Mononuclear cell (primary cell): ENCODE results near the gene MPLKIP. TPM values are rescaled to one million over a fixed set of nuclear protein-coding genes. Genes with fewer than 3 reads are reported as not detected.
"Not testable (repeated sequence)": the region's sequence is repeated elsewhere in the genome, so short reads cannot be mapped to it uniquely, and the experiment has no call there.

ENCODE experiments used
- H3K27me3 ChIP-seq: 2 replicates; pipeline ENCODE4 v1.6.0; 2011; ENCODE audit warnings: low read length, control low read depth; ENCODE audit not compliant: insufficient read depth
- H3K4me1 ChIP-seq: 2 replicates; pipeline ENCODE4 v1.5.1; 2011; ENCODE audit warnings: mild to moderate bottlenecking, low read length, control low read depth; ENCODE audit not compliant: insufficient read depth
- H3K4me3 ChIP-seq: 2 replicates; pipeline ENCODE4 v1.5.1; 2011; ENCODE audit warnings: mild to moderate bottlenecking, low read length, moderate library complexity
- H3K9me3 ChIP-seq: 2 replicates; pipeline ENCODE4 v1.5.1; 2011; ENCODE audit warnings: low read depth, mild to moderate bottlenecking, control low read depth, low read length
- total RNA-seq: library from RNA; depleted of rRNA; stranded (reverse); fragments of >200 nt; gene quantifications from one replicate; pipeline ENCODE4 v1.2.3, GENCODE V29; 2012

MPLKIP gene
- 6.9 TPM for total RNA-seq

- Histone ChIP-seq H3K4me3 (peak within 1 kb of the TSS; percentile 84), H3K4me1 (peaks cover 30% of the 10 kb centered on the region), H3K9me3 (no peaks in the 10 kb centered on the region), H3K27me3 (no peaks in the 10 kb centered on the region)
These were observed at the start of gene MPLKIP, which contains the start of gene SUGCT for GRCh38 chr7:40134428-40135316. Gene MPLKIP, minus strand, starts transcription at chr7:40134622. Its CDS starts 55 bp downstream, at chr7:40134567. Gene SUGCT, plus strand, starts transcription at chr7:40135005.

GRCh38 chr7:40182452-40182851, 48.0 kb upstream of the MPLKIP start:
- H3K27me3 ChIP-seq, result no peaks in the 10 kb centered on the region
- H3K4me1 ChIP-seq, result no peaks in the 10 kb centered on the region
- H3K9me3 ChIP-seq, result no peaks in the 10 kb centered on the region
- H3K4me3 ChIP-seq, result no peak overlapping the region

- Histone ChIP-seq H3K9me3 (no peaks in the 10 kb centered on the region), H3K4me3 (no peak overlapping the region), H3K27me3 (no peaks in the 10 kb centered on the region), H3K4me1 (no peaks in the 10 kb centered on the region)
These were observed 42.6 kb upstream of the MPLKIP start for GRCh38 chr7:40177071-40177470.

- no peak overlapping the region for H3K4me3 ChIP-seq
- H3K9me3 ChIP-seq, result no peaks in the 10 kb centered on the region
- H3K27me3 ChIP-seq, result no peaks in the 10 kb centered on the region
- no peaks in the 10 kb centered on the region for H3K4me1 ChIP-seq
These were observed 41.5 kb upstream of the MPLKIP start for GRCh38 chr7:40175725-40176510.

- not testable (repeated sequence) for H3K27me3 ChIP-seq
These were observed 40.8 kb upstream of the MPLKIP start for GRCh38 chr7:40175256-40175655.

GRCh38 chr7:40173121-40173520, 38.7 kb upstream of the MPLKIP start:
- H3K27me3 ChIP-seq, H3K4me1 ChIP-seq, H3K9me3 ChIP-seq, H3K4me3 ChIP-seq: not testable (repeated sequence)

More at GRCh38 chr7:40175256-40175655, 40.8 kb upstream of the MPLKIP start:
- H3K9me3 ChIP-seq, H3K4me1 ChIP-seq, H3K4me3 ChIP-seq: not testable (repeated sequence)

GRCh38 chr7:40168266-40168665, 33.8 kb upstream of the MPLKIP start:
- not testable (repeated sequence) for H3K27me3 ChIP-seq, H3K9me3 ChIP-seq, H3K4me1 ChIP-seq, H3K4me3 ChIP-seq

- no peaks in the 10 kb centered on the region for H3K27me3 ChIP-seq
- no peak overlapping the region for H3K4me3 ChIP-seq
- H3K9me3 ChIP-seq, result no peaks in the 10 kb centered on the region
- H3K4me1 ChIP-seq, result no peaks in the 10 kb centered on the region
These were observed 32.9 kb upstream of the MPLKIP start for GRCh38 chr7:40167291-40167690.

- Histone ChIP-seq H3K4me3 (no peak overlapping the region), H3K4me1 (no peaks in the 10 kb centered on the region), H3K9me3 (no peaks in the 10 kb centered on the region), H3K27me3 (no peaks in the 10 kb centered on the region)
These were observed 30.8 kb upstream of the MPLKIP start for GRCh38 chr7:40165216-40165615.

GRCh38 chr7:40162516-40162915, 28.1 kb upstream of the MPLKIP start:
- no peak overlapping the region for H3K4me3 ChIP-seq
- no peaks in the 10 kb centered on the region for H3K9me3 ChIP-seq
- no peaks in the 10 kb centered on the region for H3K27me3 ChIP-seq
- H3K4me1 ChIP-seq, result no peaks in the 10 kb centered on the region

GRCh38 chr7:40156988-40157387, 22.6 kb upstream of the MPLKIP start:
- no peaks in the 10 kb centered on the region for H3K4me1 ChIP-seq
- H3K9me3 ChIP-seq, result no peaks in the 10 kb centered on the region
- H3K4me3 ChIP-seq, result no peak overlapping the region
- no peaks in the 10 kb centered on the region for H3K27me3 ChIP-seq

- Histone ChIP-seq H3K4me1 (no peaks in the 10 kb centered on the region), H3K27me3 (no peaks in the 10 kb centered on the region), H3K9me3 (no peaks in the 10 kb centered on the region), H3K4me3 (no peak overlapping the region)
These were observed 17.1 kb upstream of the MPLKIP start for GRCh38 chr7:40151504-40151903.

GRCh38 chr7:40148671-40149070, 14.2 kb upstream of the MPLKIP start:
- no peaks in the 10 kb centered on the region for H3K9me3 ChIP-seq
- H3K27me3 ChIP-seq, result no peaks in the 10 kb centered on the region
- H3K4me3 ChIP-seq, result no peak overlapping the region
- H3K4me1 ChIP-seq, result no peaks in the 10 kb centered on the region

- not testable (repeated sequence) for H3K4me3 ChIP-seq, H3K27me3 ChIP-seq, H3K9me3 ChIP-seq, H3K4me1 ChIP-seq
These were observed 13.8 kb upstream of the MPLKIP start for GRCh38 chr7:40148247-40148580.

- Histone ChIP-seq H3K9me3 (no peaks in the 10 kb centered on the region), H3K4me1 (no peaks in the 10 kb centered on the region)
These were observed 13.2 kb upstream of the MPLKIP start for GRCh38 chr7:40147371-40148246.

More at GRCh38 chr7:40147371-40148246, 13.2 kb upstream of the MPLKIP start:
- H3K4me3 ChIP-seq, result no peak overlapping the region
- H3K27me3 ChIP-seq, result no peaks in the 10 kb centered on the region
